ENCODE measurements around the gene XPR1.

XPR1 gene

DNA sequence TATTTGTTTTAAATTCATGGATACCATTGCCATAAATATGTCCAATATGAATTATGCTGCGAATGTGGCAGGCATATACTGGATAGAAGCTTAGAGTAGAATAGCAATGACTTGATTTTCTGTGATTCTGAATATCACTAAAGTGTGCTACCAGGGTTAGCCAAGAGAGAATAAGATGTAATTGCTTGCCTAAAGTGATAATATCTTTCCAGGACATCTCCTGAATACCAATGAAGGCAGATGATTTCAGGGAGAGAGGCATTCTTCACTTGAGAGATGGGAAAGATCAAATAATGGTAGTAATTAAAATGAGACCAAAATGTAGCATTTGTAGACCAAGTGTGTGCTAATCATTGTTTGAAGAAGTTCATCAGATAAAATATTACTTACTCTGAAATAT is 227.5 kb downstream of the XPR1 start:
- H3K4me3 ChIP-seq (ENCODE audit: low read length), result no peak overlapping the region
- H3K36me3 ChIP-seq (ENCODE audit: control insufficient read depth, low read length), result no peaks in the 10 kb centered on the region
- no peak overlapping the region for H3K27ac ChIP-seq (ENCODE audit: low read depth, low read length)
- 0 out of 2 replicates have a peak, but pooled peaks cover 3% of the 10 kb centered on the region for H4K20me1 ChIP-seq (ENCODE audit: control insufficient read depth, insufficient read depth, low read depth, low read length)
- H3K4me2 ChIP-seq (ENCODE audit: low read length), result no peak overlapping the region
- H3K4me1 ChIP-seq (ENCODE audit: control insufficient read depth, low read length), result no peaks in the 10 kb centered on the region
- H3K27me3 ChIP-seq (ENCODE audit: control insufficient read depth, low read length), result no peaks in the 10 kb centered on the region
- no peaks in the 10 kb centered on the region for H3K9me2 ChIP-seq (replicated peaks; ENCODE audit: control insufficient read depth, low read length)
- no peaks in the 10 kb centered on the region for H3K9me3 ChIP-seq (ENCODE audit: control insufficient read depth, insufficient read depth, low read length)
- no peaks in the 10 kb centered on the region for H3F3A ChIP-seq (ENCODE audit: control insufficient read depth, insufficient read depth)
- TF ChIP-seq EZH2phosphoT487 (IDR thresholded peaks at IDR 0.05; ENCODE audit: borderline replicate concordance, low read length), result no peak
- TF ChIP-seq, protein P1, sequence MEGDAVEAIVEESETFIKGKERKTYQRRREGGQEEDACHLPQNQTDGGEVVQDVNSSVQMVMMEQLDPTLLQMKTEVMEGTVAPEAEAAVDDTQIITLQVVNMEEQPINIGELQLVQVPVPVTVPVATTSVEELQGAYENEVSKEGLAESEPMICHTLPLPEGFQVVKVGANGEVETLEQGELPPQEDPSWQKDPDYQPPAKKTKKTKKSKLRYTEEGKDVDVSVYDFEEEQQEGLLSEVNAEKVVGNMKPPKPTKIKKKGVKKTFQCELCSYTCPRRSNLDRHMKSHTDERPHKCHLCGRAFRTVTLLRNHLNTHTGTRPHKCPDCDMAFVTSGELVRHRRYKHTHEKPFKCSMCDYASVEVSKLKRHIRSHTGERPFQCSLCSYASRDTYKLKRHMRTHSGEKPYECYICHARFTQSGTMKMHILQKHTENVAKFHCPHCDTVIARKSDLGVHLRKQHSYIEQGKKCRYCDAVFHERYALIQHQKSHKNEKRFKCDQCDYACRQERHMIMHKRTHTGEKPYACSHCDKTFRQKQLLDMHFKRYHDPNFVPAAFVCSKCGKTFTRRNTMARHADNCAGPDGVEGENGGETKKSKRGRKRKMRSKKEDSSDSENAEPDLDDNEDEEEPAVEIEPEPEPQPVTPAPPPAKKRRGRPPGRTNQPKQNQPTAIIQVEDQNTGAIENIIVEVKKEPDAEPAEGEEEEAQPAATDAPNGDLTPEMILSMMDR (IDR thresholded peaks at IDR 0.05; ENCODE audit: low read depth, low read length, poor library complexity, severe bottlenecking), result no peak
- H3K79me2 ChIP-seq (ENCODE audit: control insufficient read depth, low read length), result no peaks in the 10 kb centered on the region

DNA sequence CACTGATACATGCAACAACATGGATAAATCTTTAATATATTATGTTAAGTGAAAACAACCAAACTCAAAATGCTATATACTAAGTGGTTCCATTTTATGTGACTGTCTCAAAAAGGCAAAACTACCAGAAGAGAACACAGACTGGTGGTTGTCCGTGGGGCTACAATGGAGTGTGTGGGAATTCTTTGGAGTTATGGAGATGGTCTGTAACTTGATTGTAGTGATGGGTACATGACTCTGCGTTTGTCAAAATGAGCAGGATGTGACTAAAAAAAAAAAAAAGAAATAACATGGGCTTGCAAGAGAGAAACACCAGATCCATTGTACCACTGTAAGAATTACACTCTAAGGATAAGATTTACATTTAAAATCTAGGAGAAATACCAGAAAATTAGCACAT is 228.7 kb downstream of the XPR1 start:
- Histone ChIP-seq H3K4me3 (ENCODE audit: low read length) (no peak overlapping the region), H3K27me3 (ENCODE audit: control insufficient read depth, low read length) (no peaks in the 10 kb centered on the region), H3K9me2 (replicated peaks; ENCODE audit: control insufficient read depth, low read length) (no peaks in the 10 kb centered on the region), H4K20me1 (ENCODE audit: control insufficient read depth, insufficient read depth, low read depth, low read length) (0 out of 2 replicates have a peak, but pooled peaks cover 3% of the 10 kb centered on the region), H3K4me1 (ENCODE audit: control insufficient read depth, low read length) (no peaks in the 10 kb centered on the region), H3K79me2 (ENCODE audit: control insufficient read depth, low read length) (no peaks in the 10 kb centered on the region), H3K36me3 (ENCODE audit: control insufficient read depth, low read length) (no peaks in the 10 kb centered on the region), H3F3A (ENCODE audit: control insufficient read depth, insufficient read depth) (no peaks in the 10 kb centered on the region), H3K27ac (ENCODE audit: low read depth, low read length) (no peak overlapping the region), H3K9me3 (ENCODE audit: control insufficient read depth, insufficient read depth, low read length) (no peaks in the 10 kb centered on the region), H3K4me2 (ENCODE audit: low read length) (no peak overlapping the region)
- TF ChIP-seq EZH2phosphoT487 (IDR thresholded peaks at IDR 0.05; ENCODE audit: borderline replicate concordance, low read length), result no peak
- TF ChIP-seq, protein P1 (IDR thresholded peaks at IDR 0.05; ENCODE audit: low read depth, low read length, poor library complexity, severe bottlenecking), result no peak

DNA sequence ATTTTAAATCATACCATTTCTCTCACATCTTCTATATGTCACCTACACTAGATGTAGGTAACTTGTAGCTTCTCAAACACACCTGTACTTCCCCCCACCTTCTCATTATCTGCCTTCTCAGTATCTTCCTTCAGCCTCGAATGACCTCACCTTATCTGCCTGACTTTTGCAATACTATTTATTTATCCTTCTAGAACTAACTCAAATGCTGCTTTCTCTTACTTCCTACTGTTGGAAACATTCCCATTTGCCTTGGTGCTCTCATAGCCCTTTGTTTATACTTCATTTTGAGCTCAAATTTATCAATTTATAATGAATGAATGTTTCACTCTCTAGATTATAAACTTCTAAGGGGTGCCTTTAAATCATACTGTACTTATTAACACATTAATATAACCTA is 230.5 kb downstream of the XPR1 start:
- Histone ChIP-seq H3K4me2 (ENCODE audit: low read length) (no peak overlapping the region), H3F3A (ENCODE audit: control insufficient read depth, insufficient read depth) (no peaks in the 10 kb centered on the region)

More for the DNA sequence above, 230.5 kb downstream of the XPR1 start:
- H4K20me1 ChIP-seq (ENCODE audit: control insufficient read depth, insufficient read depth, low read depth, low read length), result 0 out of 2 replicates have a peak, but pooled peaks cover 3% of the 10 kb centered on the region
- H3K36me3 ChIP-seq (ENCODE audit: control insufficient read depth, low read length), result no peaks in the 10 kb centered on the region
- no peak overlapping the region for H3K4me3 ChIP-seq (ENCODE audit: low read length)
- H3K9me3 ChIP-seq (ENCODE audit: control insufficient read depth, insufficient read depth, low read length), result no peaks in the 10 kb centered on the region
- H3K4me1 ChIP-seq (ENCODE audit: control insufficient read depth, low read length), result no peaks in the 10 kb centered on the region
- no peaks in the 10 kb centered on the region for H3K79me2 ChIP-seq (ENCODE audit: control insufficient read depth, low read length)
- H3K27me3 ChIP-seq (ENCODE audit: control insufficient read depth, low read length), result no peaks in the 10 kb centered on the region
- H3K27ac ChIP-seq (ENCODE audit: low read depth, low read length), result no peak overlapping the region
- TF ChIP-seq EZH2phosphoT487 (IDR thresholded peaks at IDR 0.05; ENCODE audit: borderline replicate concordance, low read length), result no peak
- TF ChIP-seq, protein P1 (IDR thresholded peaks at IDR 0.05; ENCODE audit: low read depth, low read length, poor library complexity, severe bottlenecking), result no peak
- H3K9me2 ChIP-seq (replicated peaks; ENCODE audit: control insufficient read depth, low read length), result no peaks in the 10 kb centered on the region

All from DOHH2 (cell line).